ENCODE results near the gene OPCML.

The OPCML gene

GRCh38 chr11:132864811-132865576, 667.3 kb downstream of the OPCML start:
- TF ChIP-seq CTCF (conservative IDR thresholded peaks at IDR 0.05; ENCODE audit: low read depth), result no peak
- DNase-seq (ENCODE audit: low spot score), result no peak
- ChIA-PET POLR2A (ENCODE audit: low non-redundant PET) (no interaction called here), CTCF (interaction anchor here (0.7 kb wide), 1 partner anchor 604 kb away, joined by 3 read pairs; no protein-coding TSS in a partner anchor)
- no peak overlapping the region for H3K27ac ChIP-seq

GRCh38 chr11:132862933-132863332, 669.4 kb downstream of the OPCML start:
- DNase-seq (ENCODE audit: low spot score), result no peak
- CTCF ChIA-PET, result no interaction called here

GRCh38 chr11:132862137-132862536, 670.2 kb downstream of the OPCML start:
- ChIA-PET CTCF (interaction anchor here (0.6 kb wide), 1 partner anchor 189 kb away, joined by 3 read pairs; no protein-coding TSS in a partner anchor), POLR2A (ENCODE audit: low non-redundant PET) (no interaction called here)
- H3K27ac ChIP-seq, result no peak overlapping the region
- no peak for TF ChIP-seq CTCF (conservative IDR thresholded peaks at IDR 0.05; ENCODE audit: low read depth)
- no peak for DNase-seq (ENCODE audit: low spot score)

More at GRCh38 chr11:132862933-132863332, 669.4 kb downstream of the OPCML start:
- no peak overlapping the region for H3K27ac ChIP-seq
- POLR2A ChIA-PET (ENCODE audit: low non-redundant PET), result no interaction called here
- no peak for TF ChIP-seq CTCF (conservative IDR thresholded peaks at IDR 0.05; ENCODE audit: low read depth)

DNA sequence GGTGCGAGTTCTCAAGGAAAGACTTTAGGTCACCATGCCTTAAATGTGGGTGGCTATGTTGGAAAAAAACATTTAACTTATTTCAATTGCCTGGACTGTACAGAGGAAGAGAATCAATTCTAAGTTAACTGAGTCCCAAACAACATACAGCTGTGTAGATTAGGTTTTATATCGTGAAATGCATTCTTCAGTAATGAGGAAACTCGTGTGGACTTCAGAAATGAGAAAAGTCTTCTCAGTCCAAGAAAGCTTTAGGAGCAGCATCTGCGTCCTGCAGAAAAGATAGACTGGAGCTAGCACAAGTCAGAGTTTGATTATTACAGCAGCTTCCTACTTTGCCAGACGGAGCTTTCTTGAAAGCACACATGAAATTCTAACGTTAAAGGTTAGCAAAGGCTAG, 673.0 kb downstream of the OPCML start:
- POLR2A ChIA-PET (ENCODE audit: low non-redundant PET), result no interaction called here
- DNase-seq (ENCODE audit: low spot score), result no peak

DNA sequence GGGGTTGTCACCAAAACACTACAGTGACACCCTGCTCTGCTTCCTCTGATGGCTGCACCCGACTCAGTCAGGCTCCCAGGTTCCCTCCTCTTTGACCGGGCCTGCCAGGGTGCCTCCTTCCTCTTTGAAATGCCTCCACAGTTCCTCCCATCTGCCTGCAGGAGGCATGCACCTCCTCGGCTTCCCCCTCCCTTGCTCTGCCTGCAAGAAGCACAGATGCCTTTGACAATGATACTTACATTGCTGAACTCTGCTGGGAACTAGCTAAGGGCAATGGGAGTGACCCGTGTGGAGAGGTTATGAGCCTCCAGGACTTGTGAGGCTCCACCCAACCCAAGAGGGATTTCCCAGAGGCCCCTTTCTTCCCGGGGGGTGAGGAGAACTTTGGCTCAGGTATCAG, 674.1 kb downstream of the OPCML start:
- POLR2A ChIA-PET (ENCODE audit: low non-redundant PET), result no interaction called here
- H3K27ac ChIP-seq, result no peak overlapping the region
- no peak for TF ChIP-seq CTCF (conservative IDR thresholded peaks at IDR 0.05; ENCODE audit: low read depth)
- CTCF ChIA-PET, result no interaction called here
- no peak for DNase-seq (ENCODE audit: low spot score)

More for the DNA sequence above, 673.0 kb downstream of the OPCML start:
- CTCF ChIA-PET, result no interaction called here
- TF ChIP-seq CTCF (conservative IDR thresholded peaks at IDR 0.05; ENCODE audit: low read depth), result no peak
- no peak overlapping the region for H3K27ac ChIP-seq

GRCh38 chr11:132856032-132856431, 676.3 kb downstream of the OPCML start:
- TF ChIP-seq CTCF (conservative IDR thresholded peaks at IDR 0.05; ENCODE audit: low read depth), result no peak
- ChIA-PET CTCF (no interaction called here), POLR2A (ENCODE audit: low non-redundant PET) (no interaction called here)

More at GRCh38 chr11:132856032-132856431, 676.3 kb downstream of the OPCML start:
- no peak overlapping the region for H3K27ac ChIP-seq
- no peak for DNase-seq (ENCODE audit: low spot score)
